GM21447 (cell line): ENCODE data around the gene EZH2.

Source experiments
- ATAC-seq: cut with Tn5 transposase; IDR thresholded peaks from one replicate; pipeline ENCODE4 v1.9.1; 2021; ENCODE audit not compliant: unreplicated experiment

EZH2 gene

GRCh38 chr7:148811892-148812291 is 72.2 kb downstream of the EZH2 start:
- ATAC-seq: no peak

GRCh38 chr7:148809856-148810255 is 74.2 kb downstream of the EZH2 start:
- no peak for ATAC-seq

- ATAC-seq: no peak
Observed at GRCh38 chr7:148807436-148807835, 76.7 kb downstream of the EZH2 start.

DNA sequence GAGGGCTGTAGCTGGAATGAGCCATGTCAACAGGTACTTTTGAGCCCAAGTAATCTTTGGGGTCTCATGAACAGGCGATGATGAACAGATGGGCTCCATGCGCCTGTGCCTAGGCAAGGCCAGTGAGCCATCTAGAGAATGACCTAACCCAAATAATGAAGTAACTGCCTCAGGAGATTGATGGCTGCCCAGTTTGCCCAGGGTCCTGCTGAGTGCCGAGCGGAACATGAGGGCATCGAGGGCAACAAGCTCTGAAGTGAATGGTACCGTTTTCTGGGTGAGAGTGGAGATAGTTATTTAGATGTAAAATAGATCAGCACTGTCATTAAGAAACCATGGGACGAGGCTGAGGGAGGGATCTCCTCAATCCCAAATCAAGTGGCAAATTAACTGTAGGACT is 77.9 kb downstream of the EZH2 start:
- no peak for ATAC-seq

DNA sequence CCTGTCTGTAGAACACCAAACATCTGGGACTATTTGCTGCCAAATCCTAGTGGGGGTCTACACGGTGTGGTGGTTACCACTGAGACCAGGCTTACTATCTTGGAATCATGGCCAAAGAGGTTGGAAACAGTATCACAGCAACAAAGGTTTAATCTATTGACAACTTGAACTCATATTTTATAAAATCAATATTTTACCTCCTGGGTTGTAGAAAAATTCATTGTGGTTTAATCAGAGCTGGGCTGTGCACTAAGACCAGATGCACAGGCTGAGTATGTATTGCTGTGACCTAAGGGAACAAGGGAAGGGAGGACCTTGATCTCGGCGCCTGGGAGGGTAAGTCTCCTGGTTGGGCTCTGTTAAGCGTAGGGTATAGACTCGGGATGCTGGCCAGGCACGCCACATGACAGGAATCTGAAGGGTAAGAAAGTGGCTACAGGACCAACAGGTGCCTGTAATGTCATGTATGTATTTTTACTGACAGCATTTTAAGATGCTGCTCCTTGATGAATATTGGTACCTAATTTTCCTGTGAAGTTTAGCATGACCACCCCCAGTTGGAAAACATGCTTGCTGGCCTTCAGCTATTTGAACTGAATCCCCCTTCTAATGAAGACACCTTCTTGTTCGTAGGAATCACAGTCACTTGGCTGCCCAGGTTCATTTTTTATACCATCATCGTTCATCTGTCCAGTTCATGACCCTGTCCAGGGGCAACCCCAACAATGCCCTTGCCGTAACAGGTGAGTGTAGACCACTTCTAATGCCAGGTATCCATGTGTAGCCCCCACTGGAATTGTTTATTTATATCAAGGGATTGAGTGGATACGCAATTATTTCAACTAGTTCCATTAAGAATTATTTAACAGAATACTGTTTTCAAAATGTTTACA is 79.5 kb downstream of the EZH2 start:
- ATAC-seq: no peak

GRCh38 chr7:148803094-148803493 is 81.0 kb downstream of the EZH2 start:
- no peak for ATAC-seq

GRCh38 chr7:148802101-148802493 is 82.0 kb downstream of the EZH2 start:
- ATAC-seq: no peak

- ATAC-seq: no peak
Observed at GRCh38 chr7:148800677-148801076, 83.4 kb downstream of the EZH2 start.

DNA sequence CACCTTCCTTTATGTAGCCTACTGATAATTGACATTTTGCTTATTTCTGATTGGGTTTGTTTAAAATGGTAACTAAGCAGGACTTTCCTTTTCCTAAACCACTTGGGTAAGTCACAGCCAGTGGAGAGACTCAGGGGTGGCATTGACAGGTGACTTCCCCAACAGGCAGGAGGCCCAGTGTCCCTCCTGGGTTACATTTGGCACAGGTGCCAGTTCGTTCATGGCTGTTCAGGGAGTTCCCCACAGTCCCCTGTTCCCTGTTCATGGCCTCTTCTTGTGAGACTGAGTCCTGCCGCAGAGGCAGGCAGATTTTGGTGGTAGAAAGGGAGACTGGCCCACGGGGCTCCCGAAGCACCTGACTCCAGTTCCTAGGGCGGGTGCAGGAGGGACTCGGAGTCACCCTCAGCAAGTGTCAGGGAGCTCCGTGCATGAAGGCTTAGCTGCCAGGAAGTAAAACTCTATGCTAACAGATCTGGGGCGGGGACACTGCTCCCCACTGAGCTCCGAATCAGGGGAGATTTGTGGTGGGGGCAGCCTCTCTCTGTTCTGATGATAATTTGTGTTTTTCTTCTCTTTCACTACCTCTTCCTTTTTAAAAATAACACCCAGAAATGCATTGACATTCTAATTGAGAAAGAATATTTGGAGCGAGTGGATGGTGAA is 84.1 kb downstream of the EZH2 start:
- no peak for ATAC-seq

GRCh38 chr7:148796841-148797240 is 87.2 kb downstream of the EZH2 start:
- no peak for ATAC-seq

DNA sequence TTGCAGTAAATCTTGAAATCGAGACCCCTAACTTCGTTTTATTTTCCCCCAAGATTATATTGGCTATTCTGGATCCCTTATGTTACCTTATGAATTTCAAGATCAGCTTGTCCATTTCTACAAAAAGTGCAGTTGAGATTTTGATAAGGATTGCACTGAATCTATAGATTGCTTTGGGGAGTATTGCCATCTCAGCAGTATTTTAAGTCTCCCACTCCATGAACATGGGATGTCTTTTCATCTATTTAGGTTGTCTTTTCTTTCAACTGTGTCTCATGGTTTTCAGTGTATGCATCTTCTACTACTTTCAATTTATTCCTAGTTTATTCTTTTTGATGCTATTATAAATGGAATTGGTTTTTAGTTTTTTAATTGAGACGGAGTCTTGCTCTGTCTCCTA is 89.6 kb downstream of the EZH2 start:
- ATAC-seq: no peak

DNA sequence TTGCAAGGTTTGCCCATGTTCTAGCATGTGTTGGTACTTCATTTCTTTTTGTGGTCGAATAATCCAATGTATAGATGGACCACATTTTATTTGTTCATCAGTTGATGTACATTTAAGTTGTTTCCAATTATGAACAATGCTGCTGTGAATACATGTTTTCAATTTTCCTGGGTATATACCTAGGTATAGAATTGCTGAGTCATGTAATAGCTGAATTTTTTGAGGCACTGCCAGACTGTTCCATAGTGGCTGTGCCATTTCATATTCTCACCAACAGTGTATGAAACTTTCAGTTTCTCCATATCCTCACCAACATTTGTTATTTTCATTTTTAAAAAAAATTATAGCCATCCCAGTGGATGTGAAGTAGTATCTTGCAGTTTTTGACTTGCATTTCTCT is 90.5 kb downstream of the EZH2 start:
- no peak for ATAC-seq

- ATAC-seq: no peak
Observed at GRCh38 chr7:148791546-148791945, 92.5 kb downstream of the EZH2 start.

- ATAC-seq: no peak
Observed at GRCh38 chr7:148790850-148791249, 93.2 kb downstream of the EZH2 start.

- no peak for ATAC-seq
Observed at GRCh38 chr7:148790131-148790726, 93.9 kb downstream of the EZH2 start.

DNA sequence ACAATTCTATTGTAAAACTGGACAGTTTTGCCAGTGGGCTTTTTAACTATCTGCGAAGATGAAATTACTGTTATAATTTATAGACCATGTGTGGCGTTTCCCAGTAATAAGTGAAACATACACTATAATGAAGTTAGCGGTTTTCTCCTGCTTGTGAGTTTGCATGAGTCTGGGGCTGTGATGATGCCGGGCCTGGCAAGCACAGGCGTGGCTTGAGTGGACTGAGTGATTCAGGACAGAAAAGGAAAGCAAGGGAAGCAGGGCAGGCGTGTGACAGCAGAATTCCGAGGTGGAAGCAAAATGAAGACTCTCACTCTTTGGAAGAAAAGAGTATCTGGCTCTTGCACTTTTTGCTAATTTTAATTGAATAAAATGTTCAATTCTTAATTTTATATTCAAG is 94.9 kb downstream of the EZH2 start:
- no peak for ATAC-seq

GRCh38 chr7:148787571-148788295 is 96.4 kb downstream of the EZH2 start:
- ATAC-seq: no peak

- ATAC-seq: no peak
Observed at GRCh38 chr7:148783801-148784527, 100.1 kb downstream of the EZH2 start.

DNA sequence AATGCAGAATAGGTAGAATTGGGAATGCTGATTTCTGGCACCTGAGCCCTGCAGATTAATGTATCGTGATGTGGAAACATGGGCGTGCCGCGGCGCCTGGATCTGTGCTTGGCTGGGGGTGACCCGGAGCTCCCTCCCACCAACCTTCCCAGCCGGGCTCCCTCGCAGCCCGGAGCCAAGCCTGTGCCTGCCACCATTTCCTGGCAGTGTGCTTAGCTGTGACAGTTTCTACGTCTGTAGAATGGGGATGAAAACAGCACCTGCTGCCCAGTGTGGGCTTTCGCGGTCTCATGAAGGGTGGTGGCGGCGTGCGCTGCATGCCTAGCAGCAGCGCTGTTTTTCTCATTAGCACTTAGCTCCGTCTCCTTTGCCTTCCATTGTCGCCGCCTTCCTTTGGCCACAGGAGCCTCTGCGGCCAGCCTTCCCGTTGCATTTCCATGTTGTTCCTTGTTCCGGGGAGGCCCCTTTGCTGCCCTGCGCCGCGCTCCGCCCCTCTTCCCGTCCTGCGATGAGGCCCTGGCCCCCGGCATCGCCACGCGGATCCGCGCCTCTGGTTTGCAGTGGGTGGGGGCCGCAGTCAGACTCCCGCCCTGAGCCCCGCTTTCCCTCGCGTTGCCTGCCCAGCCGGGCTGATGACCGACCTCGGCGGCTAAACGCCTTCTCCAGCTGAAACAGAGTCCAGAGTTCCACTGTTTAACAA is 101.2 kb downstream of the EZH2 start:
- ATAC-seq: no peak

DNA sequence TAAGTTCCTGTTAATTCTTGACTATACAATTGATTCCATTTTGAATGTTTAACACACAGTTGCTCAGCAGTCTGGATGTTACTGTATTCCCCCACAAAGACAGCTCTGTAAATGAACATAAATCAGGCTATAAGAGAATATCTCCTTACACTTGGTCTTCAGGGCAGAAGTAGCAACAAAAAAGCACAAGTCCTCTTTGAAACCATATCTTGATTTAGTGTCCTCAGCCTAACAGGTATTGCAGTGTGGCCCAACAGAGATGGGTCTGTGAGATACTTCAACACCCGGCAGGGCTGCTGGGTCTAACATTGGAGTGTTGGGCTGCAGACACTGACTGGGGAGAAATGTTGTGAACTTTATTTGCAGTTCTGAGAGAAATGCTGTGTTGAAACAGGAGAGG is 109.6 kb downstream of the EZH2 start:
- no peak for ATAC-seq
